GM21447 (cell line): ENCODE measurements around the gene LGR6.

Experiments used
- ATAC-seq: cut with Tn5 transposase; IDR thresholded peaks from one replicate; pipeline ENCODE4 v1.9.1; 2021; ENCODE audit not compliant: unreplicated experiment

LGR6 gene

GRCh38 chr1:202199040-202199889 lies 5.7 kb downstream of the LGR6 start:
- ATAC-seq = no peak

GRCh38 chr1:202200112-202200548 lies 6.5 kb downstream of the LGR6 start:
- no peak for ATAC-seq

GRCh38 chr1:202200669-202201068 lies 7.1 kb downstream of the LGR6 start:
- ATAC-seq = no peak

- no peak for ATAC-seq
These were observed 7.7 kb downstream of the LGR6 start for GRCh38 chr1:202201266-202201665.

GRCh38 chr1:202201971-202202370 lies 8.4 kb downstream of the LGR6 start:
- no peak for ATAC-seq

GRCh38 chr1:202202500-202203168 lies 9.0 kb downstream of the LGR6 start:
- no peak for ATAC-seq

- ATAC-seq = no peak
These were observed 9.8 kb downstream of the LGR6 start for GRCh38 chr1:202203238-202204039.

GRCh38 chr1:202204065-202204464 lies 10.5 kb downstream of the LGR6 start:
- no peak for ATAC-seq

- no peak for ATAC-seq
These were observed 12.1 kb downstream of the LGR6 start for GRCh38 chr1:202205523-202206190.

- no peak for ATAC-seq
These were observed 13.7 kb downstream of the LGR6 start for GRCh38 chr1:202207292-202207691.

GRCh38 chr1:202208351-202208857 lies 14.8 kb downstream of the LGR6 start:
- no peak for ATAC-seq

- ATAC-seq = no peak
These were observed 16.8 kb downstream of the LGR6 start for GRCh38 chr1:202210385-202210784.

GRCh38 chr1:202210969-202211368 lies 17.4 kb downstream of the LGR6 start:
- ATAC-seq = no peak

GRCh38 chr1:202212787-202213186 lies 19.2 kb downstream of the LGR6 start:
- ATAC-seq = no peak

GRCh38 chr1:202213361-202214088 lies 19.9 kb downstream of the LGR6 start:
- ATAC-seq = no peak

- ATAC-seq = no peak
These were observed 20.7 kb downstream of the LGR6 start for GRCh38 chr1:202214089-202214843.

- no peak for ATAC-seq
These were observed 22.0 kb downstream of the LGR6 start for GRCh38 chr1:202215472-202216130.

GRCh38 chr1:202216691-202217090 lies 23.1 kb downstream of the LGR6 start:
- ATAC-seq = no peak

- ATAC-seq = no peak
These were observed 23.9 kb downstream of the LGR6 start for GRCh38 chr1:202217516-202217915.
